CD4-positive, alpha-beta T cell treated with Interleukin-4 for 1 hour (primary cell): ENCODE data around the gene DST.

Source experiments
- DNase-seq, 2 donors: peaks; one replicate each; pipeline ENCODE4 v3.0.0-alpha.2; 2020 to 2022

The DST gene

GRCh38 chr6:56478202-56478601 lies 164.5 kb downstream of the DST start:
- DNase-seq, result no peak

GRCh38 chr6:56477241-56477640 lies 165.4 kb downstream of the DST start:
- DNase-seq, result no peak

GRCh38 chr6:56475736-56476457 lies 166.8 kb downstream of the DST start:
- DNase-seq, result no peak

- no peak for DNase-seq
Measured at GRCh38 chr6:56474532-56474931, 168.2 kb downstream of the DST start.

- no peak for DNase-seq
Measured at GRCh38 chr6:56463443-56463842, 179.2 kb downstream of the DST start.

- DNase-seq, result no peak
Measured at GRCh38 chr6:56459030-56459805, 183.5 kb downstream of the DST start.

- DNase-seq, result no peak
Measured at GRCh38 chr6:56458324-56458884, 184.3 kb downstream of the DST start.

- no peak for DNase-seq
Measured at GRCh38 chr6:56456785-56457184, 185.9 kb downstream of the DST start.

GRCh38 chr6:56450882-56451739 lies 191.6 kb downstream of the DST start:
- no peak for DNase-seq

GRCh38 chr6:56450376-56450775 lies 192.3 kb downstream of the DST start:
- DNase-seq, result no peak

- DNase-seq, result no peak
Measured at GRCh38 chr6:56448046-56448445, 194.6 kb downstream of the DST start.

GRCh38 chr6:56445818-56446217 lies 196.9 kb downstream of the DST start:
- DNase-seq, result no peak

GRCh38 chr6:56444855-56445254 lies 197.8 kb downstream of the DST start:
- DNase-seq, result no peak

GRCh38 chr6:56440551-56440981 lies 202.1 kb downstream of the DST start:
- no peak for DNase-seq

- no peak for DNase-seq
Measured at GRCh38 chr6:56437171-56437900, 205.4 kb downstream of the DST start.

GRCh38 chr6:56435754-56436153 lies 206.9 kb downstream of the DST start:
- DNase-seq, result no peak

- no peak for DNase-seq
Measured at GRCh38 chr6:56435326-56435725, 207.4 kb downstream of the DST start.

- DNase-seq, result no peak
Measured at GRCh38 chr6:56434606-56435005, 208.1 kb downstream of the DST start.

- no peak for DNase-seq
Measured at GRCh38 chr6:56433119-56433518, 209.6 kb downstream of the DST start.

GRCh38 chr6:56432194-56432593 lies 210.5 kb downstream of the DST start:
- no peak for DNase-seq

GRCh38 chr6:56430629-56431600 lies 211.8 kb downstream of the DST start:
- DNase-seq, result no peak
